ENCODE data around the gene HDAC4. TPM values are rescaled to one million over a fixed set of nuclear protein-coding genes. Genes with fewer than 3 reads are reported as not detected.

Gene HDAC4
- polyA plus RNA-seq, 3 donors: 12.3 to 22.6 (median 14.5) TPM

- no peak for DNase-seq (ENCODE audit: extremely low read depth in 1 of 11, low read depth in 9 of 11, low spot score in 4 of 11)
Measured at GRCh38 chr2:239008677-239009588, 391.9 kb downstream of the HDAC4 start.

- DNase-seq (ENCODE audit: extremely low read depth in 1 of 11, low read depth in 9 of 11, low spot score in 4 of 11): no peak
Measured at GRCh38 chr2:239008004-239008403, 392.8 kb downstream of the HDAC4 start.

GRCh38 chr2:239006622-239007285 lies 394.1 kb downstream of the HDAC4 start:
- no peak for DNase-seq (ENCODE audit: extremely low read depth in 1 of 11, low read depth in 9 of 11, low spot score in 4 of 11)

GRCh38 chr2:239005586-239005985 lies 395.2 kb downstream of the HDAC4 start:
- DNase-seq (ENCODE audit: extremely low read depth in 1 of 11, low read depth in 9 of 11, low spot score in 4 of 11): no peak

GRCh38 chr2:239004274-239005015 lies 396.4 kb downstream of the HDAC4 start:
- no peak for DNase-seq (ENCODE audit: extremely low read depth in 1 of 11, low read depth in 9 of 11, low spot score in 4 of 11)

- no peak for DNase-seq (ENCODE audit: extremely low read depth in 1 of 11, low read depth in 9 of 11, low spot score in 4 of 11)
Measured at GRCh38 chr2:239003624-239004273, 397.1 kb downstream of the HDAC4 start.

- DNase-seq (ENCODE audit: extremely low read depth in 1 of 11, low read depth in 9 of 11, low spot score in 4 of 11): peak in 1 of 11 donors; percentile 34
Measured at GRCh38 chr2:239002954-239003623, 397.7 kb downstream of the HDAC4 start.

- DNase-seq (ENCODE audit: extremely low read depth in 1 of 11, low read depth in 9 of 11, low spot score in 4 of 11): no peak
Measured at GRCh38 chr2:239002591-239002953, 398.2 kb downstream of the HDAC4 start.

- no peak for DNase-seq (ENCODE audit: extremely low read depth in 1 of 11, low read depth in 9 of 11, low spot score in 4 of 11)
Measured at GRCh38 chr2:239001794-239002193, 399.0 kb downstream of the HDAC4 start.

GRCh38 chr2:239000500-239001073 lies 400.2 kb downstream of the HDAC4 start:
- no peak for DNase-seq (ENCODE audit: extremely low read depth in 1 of 11, low read depth in 9 of 11, low spot score in 4 of 11)

- no peak for DNase-seq (ENCODE audit: extremely low read depth in 1 of 11, low read depth in 9 of 11, low spot score in 4 of 11)
Measured at GRCh38 chr2:239000089-239000488, 400.7 kb downstream of the HDAC4 start.

- DNase-seq (ENCODE audit: extremely low read depth in 1 of 11, low read depth in 9 of 11, low spot score in 4 of 11): no peak
Measured at GRCh38 chr2:238999291-238999741, 401.5 kb downstream of the HDAC4 start.

GRCh38 chr2:238998801-238999200 lies 402.0 kb downstream of the HDAC4 start:
- DNase-seq (ENCODE audit: extremely low read depth in 1 of 11, low read depth in 9 of 11, low spot score in 4 of 11): no peak
